HepG2 (cell line): ENCODE data around the gene DOHH. TPM values are rescaled to one million over a fixed set of nuclear protein-coding genes. Genes with fewer than 3 reads are reported as not detected.

Source experiments
- BCL3 ChIP-seq: sonication (generic); formaldehyde crosslinking; IDR thresholded peaks from 2 replicates; pipeline ENCODE4 v1.5.1; 2020; ENCODE audit warnings: mild to moderate bottlenecking, missing genetic modification reagents, moderate library complexity
- EP300 ChIP-seq, 3 experiments: sonication (generic) in 1 of 3; formaldehyde crosslinking in 1 of 3; IDR thresholded peaks; 2 replicates each; pipeline versions ENCODE4 v1.5.1 to v1.6.1; 2011 to 2020; ENCODE audit warnings: low read depth in 2 of 3, low read length in 2 of 3, borderline replicate concordance in 1 of 3, improper control_type of control experiment in 1 of 3, mild to moderate bottlenecking in 1 of 3, missing genetic modification reagents in 1 of 3, moderate library complexity in 1 of 3
- ISL2 ChIP-seq: sonication (generic); formaldehyde crosslinking; IDR thresholded peaks from 2 replicates; pipeline ENCODE4 v1.5.0; 2020; ENCODE audit warnings: missing genetic modification reagents
- SIN3B ChIP-seq: fragments of 150-350 bp; IDR thresholded peaks from 2 replicates; pipeline ENCODE4 v1.6.1; 2014; ENCODE audit warnings: low read length
- SMARCC2 ChIP-seq: fragments of 450-650 bp; IDR thresholded peaks from 2 replicates; pipeline ENCODE4 v1.6.1; 2017; ENCODE audit warnings: antibody characterized with exemption, mild to moderate bottlenecking
- TBX2 ChIP-seq: sonication (generic); formaldehyde crosslinking; IDR thresholded peaks from 2 replicates; pipeline ENCODE4 v1.5.0; 2020; ENCODE audit warnings: missing genetic modification reagents, mild to moderate bottlenecking, borderline replicate concordance
- TRAFD1 ChIP-seq: sonication (generic); formaldehyde crosslinking; IDR thresholded peaks from 2 replicates; pipeline ENCODE4 v1.5.1; 2020; ENCODE audit warnings: missing genetic modification reagents, mild to moderate bottlenecking, borderline replicate concordance
- ZNF776 ChIP-seq: sonication (generic); formaldehyde crosslinking; IDR thresholded peaks from 2 replicates; pipeline ENCODE4 v1.4.0; 2020; ENCODE audit warnings: mild to moderate bottlenecking, missing genetic modification reagents
- polyA plus RNA-seq, 8 experiments: library from polyadenylated mRNA; depleted of rRNA in 3 of 8; stranded (reverse) in 7 of 8; unstranded in 1 of 8; fragments of >200 nt; fragmentation: Illumina TruSeq in 4 of 8; extraction: Trizol in 4 of 8; gene quantifications; 2 replicates each; pipeline versions ENCODE4 v1.2.1 to v1.2.3, GENCODE V29; 2011 to 2016; ENCODE audit warnings: low read depth in 4 of 8, missing spikeins in 1 of 8, mixed read lengths in 1 of 8; ENCODE audit not compliant: insufficient read depth in 1 of 8
- total RNA-seq, 5 experiments: library from RNA; depleted of rRNA; stranded (reverse); fragments of >200 nt; fragmentation: Illumina TruSeq; extraction: Trizol; gene quantifications; 2 replicates each; pipeline ENCODE4 v1.2.3, GENCODE V29; 2016; ENCODE audit warnings: low read depth in 1 of 5
- TF ChIP-seq, protein P1 (sequence below): sonication (generic); formaldehyde crosslinking; IDR thresholded peaks from 2 replicates; pipeline ENCODE4 v1.5.0; 2020; ENCODE audit warnings: mild to moderate bottlenecking, missing genetic modification reagents, borderline replicate concordance

The DOHH gene
- total and polyA plus RNA-seq, 2 of the 13 experiments (the other 11 are each of a cell fraction or from before 2014, with no cell fraction given) = 3.5 to 13.7 TPM

GRCh38 chr19:3474010-3474409 lies 26.5 kb downstream of the DOHH start (continued):
- TF ChIP-seq BCL3 (CRISPR knock-in tag) (no peak), TRAFD1 (CRISPR knock-in tag) (no peak), SIN3B (no peak), EP300 (IDR thresholded peaks at IDR 0.05; ENCODE audit: low read depth in 2 of 2, low read length in 2 of 2) (no peak), EP300 (CRISPR knock-in tag; IDR thresholded peaks at IDR 0.05; ENCODE audit: borderline replicate concordance) (no peak), ZNF776 (no peak), ISL2 (CRISPR knock-in tag) (no peak), SMARCC2 (no peak), TBX2 (CRISPR knock-in tag) (no peak)
- TF ChIP-seq, protein P1, sequence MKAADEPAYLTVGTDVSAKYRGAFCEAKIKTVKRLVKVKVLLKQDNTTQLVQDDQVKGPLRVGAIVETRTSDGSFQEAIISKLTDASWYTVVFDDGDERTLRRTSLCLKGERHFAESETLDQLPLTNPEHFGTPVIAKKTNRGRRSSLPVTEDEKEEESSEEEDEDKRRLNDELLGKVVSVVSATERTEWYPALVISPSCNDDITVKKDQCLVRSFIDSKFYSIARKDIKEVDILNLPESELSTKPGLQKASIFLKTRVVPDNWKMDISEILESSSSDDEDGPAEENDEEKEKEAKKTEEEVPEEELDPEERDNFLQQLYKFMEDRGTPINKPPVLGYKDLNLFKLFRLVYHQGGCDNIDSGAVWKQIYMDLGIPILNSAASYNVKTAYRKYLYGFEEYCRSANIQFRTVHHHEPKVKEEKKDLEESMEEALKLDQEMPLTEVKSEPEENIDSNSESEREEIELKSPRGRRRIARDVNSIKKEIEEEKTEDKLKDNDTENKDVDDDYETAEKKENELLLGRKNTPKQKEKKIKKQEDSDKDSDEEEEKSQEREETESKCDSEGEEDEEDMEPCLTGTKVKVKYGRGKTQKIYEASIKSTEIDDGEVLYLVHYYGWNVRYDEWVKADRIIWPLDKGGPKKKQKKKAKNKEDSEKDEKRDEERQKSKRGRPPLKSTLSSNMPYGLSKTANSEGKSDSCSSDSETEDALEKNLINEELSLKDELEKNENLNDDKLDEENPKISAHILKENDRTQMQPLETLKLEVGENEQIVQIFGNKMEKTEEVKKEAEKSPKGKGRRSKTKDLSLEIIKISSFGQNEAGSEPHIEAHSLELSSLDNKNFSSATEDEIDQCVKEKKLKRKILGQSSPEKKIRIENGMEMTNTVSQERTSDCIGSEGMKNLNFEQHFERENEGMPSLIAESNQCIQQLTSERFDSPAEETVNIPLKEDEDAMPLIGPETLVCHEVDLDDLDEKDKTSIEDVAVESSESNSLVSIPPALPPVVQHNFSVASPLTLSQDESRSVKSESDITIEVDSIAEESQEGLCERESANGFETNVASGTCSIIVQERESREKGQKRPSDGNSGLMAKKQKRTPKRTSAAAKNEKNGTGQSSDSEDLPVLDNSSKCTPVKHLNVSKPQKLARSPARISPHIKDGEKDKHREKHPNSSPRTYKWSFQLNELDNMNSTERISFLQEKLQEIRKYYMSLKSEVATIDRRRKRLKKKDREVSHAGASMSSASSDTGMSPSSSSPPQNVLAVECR (CRISPR knock-in tag) = no peak
